ENCODE data around the gene OLFM1.

Gene OLFM1

DNA sequence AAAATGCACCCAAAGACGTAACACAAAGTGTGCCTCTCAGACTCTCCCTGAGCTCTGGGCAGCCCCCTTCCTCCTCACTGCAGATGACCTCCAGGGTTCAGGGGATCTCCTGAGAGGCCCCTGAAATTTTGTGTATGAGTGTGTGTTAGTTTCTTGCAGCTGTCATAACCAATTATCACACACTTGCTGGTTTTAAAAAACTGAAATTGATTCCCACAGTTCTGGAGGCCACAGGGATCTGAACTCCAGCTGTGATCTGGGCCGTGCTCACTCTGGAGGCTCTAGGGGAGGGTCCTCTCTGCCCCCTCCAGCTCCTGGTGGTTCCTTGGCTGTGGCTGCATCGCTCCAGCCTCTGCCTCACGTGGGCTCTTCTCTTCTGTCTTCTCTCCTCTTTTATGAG, 58.8 kb downstream of the OLFM1 start:
- TF ChIP-seq FOXP2 (optimal IDR thresholded peaks at IDR 0.05; ENCODE audit: borderline replicate concordance, extremely low read depth, extremely low read length, insufficient read depth) (no peak), POLR2AphosphoS5 (IDR thresholded peaks at IDR 0.05; ENCODE audit: low read depth, low read length) (no peak), TAF1 (IDR thresholded peaks at IDR 0.05; ENCODE audit: borderline replicate concordance, insufficient read depth, low read length) (no peak), SIN3A (IDR thresholded peaks at IDR 0.05; ENCODE audit: borderline replicate concordance, insufficient read depth, low read length) (no peak)
- TF ChIP-seq, protein P1, sequence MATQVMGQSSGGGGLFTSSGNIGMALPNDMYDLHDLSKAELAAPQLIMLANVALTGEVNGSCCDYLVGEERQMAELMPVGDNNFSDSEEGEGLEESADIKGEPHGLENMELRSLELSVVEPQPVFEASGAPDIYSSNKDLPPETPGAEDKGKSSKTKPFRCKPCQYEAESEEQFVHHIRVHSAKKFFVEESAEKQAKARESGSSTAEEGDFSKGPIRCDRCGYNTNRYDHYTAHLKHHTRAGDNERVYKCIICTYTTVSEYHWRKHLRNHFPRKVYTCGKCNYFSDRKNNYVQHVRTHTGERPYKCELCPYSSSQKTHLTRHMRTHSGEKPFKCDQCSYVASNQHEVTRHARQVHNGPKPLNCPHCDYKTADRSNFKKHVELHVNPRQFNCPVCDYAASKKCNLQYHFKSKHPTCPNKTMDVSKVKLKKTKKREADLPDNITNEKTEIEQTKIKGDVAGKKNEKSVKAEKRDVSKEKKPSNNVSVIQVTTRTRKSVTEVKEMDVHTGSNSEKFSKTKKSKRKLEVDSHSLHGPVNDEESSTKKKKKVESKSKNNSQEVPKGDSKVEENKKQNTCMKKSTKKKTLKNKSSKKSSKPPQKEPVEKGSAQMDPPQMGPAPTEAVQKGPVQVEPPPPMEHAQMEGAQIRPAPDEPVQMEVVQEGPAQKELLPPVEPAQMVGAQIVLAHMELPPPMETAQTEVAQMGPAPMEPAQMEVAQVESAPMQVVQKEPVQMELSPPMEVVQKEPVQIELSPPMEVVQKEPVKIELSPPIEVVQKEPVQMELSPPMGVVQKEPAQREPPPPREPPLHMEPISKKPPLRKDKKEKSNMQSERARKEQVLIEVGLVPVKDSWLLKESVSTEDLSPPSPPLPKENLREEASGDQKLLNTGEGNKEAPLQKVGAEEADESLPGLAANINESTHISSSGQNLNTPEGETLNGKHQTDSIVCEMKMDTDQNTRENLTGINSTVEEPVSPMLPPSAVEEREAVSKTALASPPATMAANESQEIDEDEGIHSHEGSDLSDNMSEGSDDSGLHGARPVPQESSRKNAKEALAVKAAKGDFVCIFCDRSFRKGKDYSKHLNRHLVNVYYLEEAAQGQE (IDR thresholded peaks at IDR 0.05; ENCODE audit: insufficient read depth in 1 of 2, low read depth in 2 of 2, low read length in 2 of 2): no peak

DNA sequence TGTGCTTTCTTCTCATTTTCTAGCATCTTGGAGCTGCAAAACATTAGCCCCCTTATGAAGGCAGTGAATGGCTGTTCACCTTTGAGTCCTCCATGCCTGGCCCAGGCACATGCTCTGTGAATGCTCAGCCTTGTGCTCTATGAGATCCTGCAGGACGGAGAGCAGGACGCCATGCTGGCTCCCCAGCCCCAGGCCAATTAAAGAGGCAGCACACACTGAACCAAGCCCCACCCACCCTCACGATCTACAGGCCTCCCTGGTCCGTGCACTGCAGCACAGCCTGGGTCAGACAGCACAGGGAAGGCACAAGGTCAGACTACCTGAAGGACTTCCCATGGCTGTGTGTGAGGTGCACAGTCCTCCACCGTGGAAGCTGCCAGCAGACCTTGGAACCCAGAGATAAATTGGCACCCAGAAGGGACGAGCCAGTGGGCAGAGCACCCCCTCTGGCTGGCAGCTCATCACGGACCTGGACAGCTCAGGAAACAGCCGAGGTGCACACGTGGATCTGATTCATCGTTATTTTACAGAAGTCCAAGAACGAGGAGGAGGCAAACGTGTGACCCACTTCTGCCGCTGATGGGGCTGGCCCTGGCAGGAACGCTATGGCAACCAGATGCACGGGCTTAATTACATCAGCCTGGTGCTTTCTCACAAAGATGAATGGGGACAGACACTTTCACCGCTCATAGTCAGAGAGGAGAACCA, 59.5 kb downstream of the OLFM1 start:
- TF ChIP-seq FOXP2 (optimal IDR thresholded peaks at IDR 0.05; ENCODE audit: borderline replicate concordance, extremely low read depth, extremely low read length, insufficient read depth): no peak
- TF ChIP-seq SIN3A (IDR thresholded peaks at IDR 0.05; ENCODE audit: borderline replicate concordance, insufficient read depth, low read length): no peak
- no peak for TF ChIP-seq TAF1 (IDR thresholded peaks at IDR 0.05; ENCODE audit: borderline replicate concordance, insufficient read depth, low read length)
- no peak for TF ChIP-seq POLR2AphosphoS5 (IDR thresholded peaks at IDR 0.05; ENCODE audit: low read depth, low read length)
- TF ChIP-seq, protein P1 (IDR thresholded peaks at IDR 0.05; ENCODE audit: insufficient read depth in 1 of 2, low read depth in 2 of 2, low read length in 2 of 2): no peak

DNA sequence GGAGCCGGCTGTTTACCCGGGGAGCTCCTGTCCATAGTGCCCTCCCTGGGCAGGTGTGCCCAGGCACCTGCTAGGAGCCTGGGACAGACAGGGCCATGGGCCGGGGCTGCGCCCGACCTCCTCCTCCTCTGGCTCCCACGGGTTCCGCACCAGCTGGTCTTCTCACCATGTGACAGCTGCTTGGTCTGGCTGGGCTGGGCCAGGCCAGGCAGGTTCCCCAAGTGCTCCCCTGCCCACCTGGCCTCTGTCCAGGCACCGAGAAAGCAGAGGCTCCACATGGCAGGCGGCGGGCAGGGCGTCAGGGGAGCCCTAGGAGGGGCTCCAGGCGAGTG, 60.0 kb downstream of the OLFM1 start:
- TF ChIP-seq POLR2AphosphoS5 (IDR thresholded peaks at IDR 0.05; ENCODE audit: low read depth, low read length) (no peak), TAF1 (IDR thresholded peaks at IDR 0.05; ENCODE audit: borderline replicate concordance, insufficient read depth, low read length) (no peak), FOXP2 (optimal IDR thresholded peaks at IDR 0.05; ENCODE audit: borderline replicate concordance, extremely low read depth, extremely low read length, insufficient read depth) (no peak), SIN3A (IDR thresholded peaks at IDR 0.05; ENCODE audit: borderline replicate concordance, insufficient read depth, low read length) (no peak)
- TF ChIP-seq, protein P1 (IDR thresholded peaks at IDR 0.05; ENCODE audit: insufficient read depth in 1 of 2, low read depth in 2 of 2, low read length in 2 of 2): no peak

DNA sequence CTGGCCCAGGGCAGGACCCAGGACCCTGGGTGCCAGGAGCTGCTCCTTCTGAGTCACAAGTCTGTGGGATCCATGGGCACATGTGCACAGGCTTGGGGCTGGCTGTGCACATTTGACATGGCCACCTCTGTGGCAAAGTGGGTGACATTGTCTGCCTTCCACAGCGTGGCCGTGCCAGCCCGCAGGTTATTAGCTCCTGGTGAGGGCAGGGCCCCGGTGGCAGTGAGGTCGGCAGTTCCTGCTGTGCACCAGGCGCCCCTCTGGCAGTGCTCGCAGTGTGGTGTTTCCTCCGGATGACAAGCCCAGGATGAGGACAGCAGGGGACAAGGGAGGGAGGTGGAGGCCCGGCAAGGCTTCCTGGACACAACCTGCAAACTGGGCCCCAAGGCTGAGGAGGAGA, 60.5 kb downstream of the OLFM1 start:
- no peak for TF ChIP-seq SIN3A (IDR thresholded peaks at IDR 0.05; ENCODE audit: borderline replicate concordance, insufficient read depth, low read length)
- TF ChIP-seq FOXP2 (optimal IDR thresholded peaks at IDR 0.05; ENCODE audit: borderline replicate concordance, extremely low read depth, extremely low read length, insufficient read depth): no peak

DNA sequence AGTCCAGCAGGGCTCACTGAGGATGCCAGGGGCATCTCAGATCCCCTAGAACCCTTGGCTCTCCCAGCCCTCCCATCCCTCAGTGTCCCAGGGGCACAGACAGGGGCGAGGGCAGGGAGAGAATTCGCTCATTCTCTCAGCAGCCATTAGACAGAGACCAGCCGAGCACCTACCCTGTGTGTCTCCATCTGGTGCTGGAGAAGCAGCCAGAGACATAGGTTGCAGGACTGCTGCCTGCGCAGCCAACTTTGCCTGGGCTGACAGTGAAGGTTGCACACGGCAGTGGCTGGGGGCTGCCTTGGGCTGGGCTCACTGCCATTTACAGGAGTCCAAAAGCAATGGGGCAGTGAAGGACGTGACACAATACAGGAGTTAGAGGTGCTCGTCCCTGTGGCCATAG, 60.9 kb downstream of the OLFM1 start:
- TF ChIP-seq, protein P1 (IDR thresholded peaks at IDR 0.05; ENCODE audit: insufficient read depth in 1 of 2, low read depth in 2 of 2, low read length in 2 of 2): no peak
- TF ChIP-seq SIN3A (IDR thresholded peaks at IDR 0.05; ENCODE audit: borderline replicate concordance, insufficient read depth, low read length) (no peak), FOXP2 (optimal IDR thresholded peaks at IDR 0.05; ENCODE audit: borderline replicate concordance, extremely low read depth, extremely low read length, insufficient read depth) (no peak), TAF1 (IDR thresholded peaks at IDR 0.05; ENCODE audit: borderline replicate concordance, insufficient read depth, low read length) (no peak), POLR2AphosphoS5 (IDR thresholded peaks at IDR 0.05; ENCODE audit: low read depth, low read length) (no peak)

All from PFSK-1 (cell line).